Type B pancreatic cell (in vitro differentiated cells): ENCODE data around the gene CDH16. TPM values are rescaled to one million over a fixed set of nuclear protein-coding genes. Genes with fewer than 3 reads are reported as not detected.
"Not testable (repeated sequence)": the region's sequence is repeated elsewhere in the genome, so short reads cannot be mapped to it uniquely, and the experiment has no call there.

Source experiments
- DNase-seq: peaks from one replicate; pipeline ENCODE4 v3.0.0; 2021; ENCODE audit warnings: mixed read lengths; ENCODE audit not compliant: unreplicated experiment; ENCODE audit errors: extremely low spot score
- H3K27ac Mint-ChIP-seq: 2 replicates; pipeline ENCODE4 v1.8.0; 2021; ENCODE audit warnings: mild to moderate bottlenecking, mixed read lengths
- H3K27me3 Mint-ChIP-seq: 2 replicates; pipeline ENCODE4 v1.8.0; 2021; ENCODE audit warnings: mixed read lengths
- H3K36me3 Mint-ChIP-seq: 2 replicates; pipeline ENCODE4 v1.8.0; 2021; ENCODE audit warnings: mixed read lengths
- H3K4me1 Mint-ChIP-seq: one replicate; pipeline ENCODE4 v1.8.0; 2021; ENCODE audit warnings: mixed read lengths; ENCODE audit not compliant: unreplicated experiment
- H3K4me3 Mint-ChIP-seq: 2 replicates; pipeline ENCODE4 v1.8.0; 2021; ENCODE audit warnings: mild to moderate bottlenecking, mixed read lengths
- H3K9me3 Mint-ChIP-seq: 2 replicates; pipeline ENCODE4 v1.8.0; 2021; ENCODE audit warnings: mixed read lengths
- CTCF ChIP-seq: fragments of 200-600 bp; sonication (generic); conservative IDR thresholded peaks from 2 replicates; pipeline ENCODE4 v1.5.0; 2021; ENCODE audit warnings: antibody characterized with exemption, mild to moderate bottlenecking
- total RNA-seq: library from RNA; stranded (reverse); gene quantifications from 2 replicates; pipeline ENCODE4 v1.2.1, GENCODE V29; 2021; ENCODE audit warnings: low replicate concordance

Gene CDH16
- total RNA-seq, 1 donor from 2014 or later = 1.7 TPM

GRCh38 chr16:66939366-66939765 lies 20.7 kb upstream of the CDH16 start:
- Mint-ChIP-seq H3K4me1 (peaks cover 13% of the 10 kb centered on the region), H3K36me3 (peaks cover 8% of the 10 kb centered on the region), H3K9me3 (no peaks in the 10 kb centered on the region), H3K4me3 (no peak overlapping the region), H3K27me3 (no peaks in the 10 kb centered on the region), H3K27ac (no peak overlapping the region)
- DNase-seq = no peak
- TF ChIP-seq CTCF = no peak

DNA sequence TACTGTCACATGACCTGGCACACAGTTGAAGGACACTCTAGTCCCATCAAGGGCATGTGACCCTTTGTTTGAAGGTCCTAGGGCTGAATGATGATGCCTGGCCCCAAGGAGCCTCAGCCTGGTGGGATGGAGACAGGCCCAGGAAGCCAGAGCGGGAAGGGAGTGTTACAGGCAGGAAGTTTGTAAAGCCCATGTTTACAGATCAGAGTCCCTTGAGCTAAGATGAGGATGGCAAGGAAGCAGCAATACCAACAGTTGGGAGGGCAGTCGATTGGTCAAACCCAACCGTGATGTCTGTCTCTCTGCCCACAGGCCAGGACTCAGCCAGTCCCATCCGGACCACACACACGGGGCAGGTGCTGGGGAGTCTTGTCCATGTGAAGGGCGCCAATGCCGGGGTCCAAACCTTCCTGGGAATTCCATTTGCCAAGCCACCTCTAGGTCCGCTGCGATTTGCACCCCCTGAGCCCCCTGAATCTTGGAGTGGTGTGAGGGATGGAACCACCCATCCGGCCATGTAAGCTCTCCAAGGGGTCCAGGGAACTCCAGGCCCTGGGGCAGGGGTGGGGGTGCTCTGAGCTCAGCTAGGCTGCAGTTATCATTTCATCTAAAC lies 19.1 kb upstream of the CDH16 start:
- H3K27ac Mint-ChIP-seq = no peak overlapping the region

GRCh38 chr16:66936889-66937554 lies 18.3 kb upstream of the CDH16 start:
- H3K27ac Mint-ChIP-seq = no peak overlapping the region
- TF ChIP-seq CTCF = no peak
- no peaks in the 10 kb centered on the region for H3K9me3 Mint-ChIP-seq
- DNase-seq = no peak
- peaks cover 4% of the 10 kb centered on the region for H3K36me3 Mint-ChIP-seq
- peaks cover 30% of the 10 kb centered on the region for H3K4me1 Mint-ChIP-seq
- no peaks in the 10 kb centered on the region for H3K27me3 Mint-ChIP-seq
- H3K4me3 Mint-ChIP-seq = peak overlapping the region; percentile 97

More for the DNA sequence above, 19.1 kb upstream of the CDH16 start:
- no peak for DNase-seq
- Mint-ChIP-seq H3K27me3 (no peaks in the 10 kb centered on the region), H3K4me1 (peaks cover 27% of the 10 kb centered on the region), H3K9me3 (no peaks in the 10 kb centered on the region), H3K36me3 (peaks cover 6% of the 10 kb centered on the region), H3K4me3 (peak overlapping the region; percentile 68)
- no peak for TF ChIP-seq CTCF

- Mint-ChIP-seq H3K9me3 (no peaks in the 10 kb centered on the region), H3K36me3 (peaks cover 8% of the 10 kb centered on the region), H3K4me3 (peak overlapping the region; percentile 97), H3K27ac (no peak overlapping the region), H3K4me1 (peaks cover 30% of the 10 kb centered on the region), H3K27me3 (no peaks in the 10 kb centered on the region)
- DNase-seq = no peak
- no peak for TF ChIP-seq CTCF
Observed at GRCh38 chr16:66936462-66936861, 17.8 kb upstream of the CDH16 start.

- Mint-ChIP-seq H3K27ac (peak within 1 kb of the TSS; percentile 91), H3K4me1 (peaks cover 30% of the 10 kb centered on the region), H3K27me3 (no peaks in the 10 kb centered on the region), H3K4me3 (peak within 1 kb of the TSS; percentile 97), H3K36me3 (peaks cover 8% of the 10 kb centered on the region), H3K9me3 (no peaks in the 10 kb centered on the region)
- no peak for DNase-seq
- no peak for TF ChIP-seq CTCF
Observed at GRCh38 chr16:66935314-66936011, 16.8 kb upstream of the CDH16 start, which contains the start of gene CES2. CES2 (plus strand) TSS chr16:66935516; CDS start chr16:66935636, 120 bp downstream.

GRCh38 chr16:66934839-66935313 lies 16.2 kb upstream of the CDH16 start:
- Mint-ChIP-seq H3K4me1 (peaks cover 30% of the 10 kb centered on the region), H3K4me3 (peak overlapping the region; percentile 97), H3K27ac (peak overlapping the region; percentile 91)
- not testable (repeated sequence) for H3K9me3 Mint-ChIP-seq, H3K36me3 Mint-ChIP-seq, DNase-seq, H3K27me3 Mint-ChIP-seq
